ENCODE measurements around the gene BCAR3.
"Not testable (repeated sequence)": the region's sequence is repeated elsewhere in the genome, so short reads cannot be mapped to it uniquely, and the experiment has no call there.

Gene BCAR3

GRCh38 chr1:93651695-93652094 lies 29.9 kb downstream of the BCAR3 start:
- Histone ChIP-seq H3K9me3 (ENCODE audit: control insufficient read depth, insufficient read depth, low read depth, low read length) (no peaks in the 10 kb centered on the region), H3K4me3 (ENCODE audit: low read depth, low read length) (no peak overlapping the region), H3K36me3 (ENCODE audit: control insufficient read depth in 2 of 2, insufficient read depth in 1 of 2, low read length in 2 of 2) (peaks cover 0 to 4% of the 10 kb centered on the region in 2 experiments; a peak in 1 of 3 replicates), H3K27ac (ENCODE audit: extremely low read depth, low read depth, low read length) (no peak overlapping the region), H3K4me1 (ENCODE audit: control insufficient read depth, insufficient read depth, low read length) (no peaks in the 10 kb centered on the region)
- TF ChIP-seq RBAK (tag by site-specific recombination; IDR thresholded peaks at IDR 0.05), result no peak
- TF ChIP-seq PRDM1 (tag by site-specific recombination; IDR thresholded peaks at IDR 0.05), result no peak
- no peak for TF ChIP-seq MYNN (tag by site-specific recombination; IDR thresholded peaks at IDR 0.05; ENCODE audit: borderline replicate concordance)
- no peak for TF ChIP-seq ZNF266 (tag by site-specific recombination; IDR thresholded peaks at IDR 0.05; ENCODE audit: low read depth)
- no peak for TF ChIP-seq ZNF530 (tag by site-specific recombination; IDR thresholded peaks at IDR 0.05; ENCODE audit: low read depth)
- ChIA-PET CTCF (no interaction called here), POLR2A (no interaction called here)

GRCh38 chr1:93650159-93650558 lies 31.5 kb downstream of the BCAR3 start:
- H3K4me3 ChIP-seq (ENCODE audit: low read depth, low read length); CTCF ChIA-PET; POLR2A ChIA-PET; H3K36me3 ChIP-seq (ENCODE audit: control insufficient read depth in 2 of 2, insufficient read depth in 1 of 2, low read length in 2 of 2); H3K4me1 ChIP-seq (ENCODE audit: control insufficient read depth, insufficient read depth, low read length); H3K27ac ChIP-seq (ENCODE audit: extremely low read depth, low read depth, low read length); H3K9me3 ChIP-seq (ENCODE audit: control insufficient read depth, insufficient read depth, low read depth, low read length): not testable (repeated sequence)

GRCh38 chr1:93649231-93649630 lies 32.4 kb downstream of the BCAR3 start:
- H3K4me1 ChIP-seq (ENCODE audit: control insufficient read depth, insufficient read depth, low read length), result no peaks in the 10 kb centered on the region
- TF ChIP-seq ZNF280D (tag by site-specific recombination; IDR thresholded peaks at IDR 0.05), result no peak
- no peak for TF ChIP-seq ZNF704 (tag by site-specific recombination; IDR thresholded peaks at IDR 0.05)
- no peak for TF ChIP-seq ZNF112 (tag by site-specific recombination; IDR thresholded peaks at IDR 0.05)
- no peak for TF ChIP-seq PRDM6 (tag by site-specific recombination; IDR thresholded peaks at IDR 0.05)
- no peak for TF ChIP-seq ZNF266 (tag by site-specific recombination; IDR thresholded peaks at IDR 0.05; ENCODE audit: low read depth)
- no peak for TF ChIP-seq ZNF140 (tag by site-specific recombination; IDR thresholded peaks at IDR 0.05)
- no peak for TF ChIP-seq ZNF350 (tag by site-specific recombination; IDR thresholded peaks at IDR 0.05)
- TF ChIP-seq ZBTB6 (tag by site-specific recombination; IDR thresholded peaks at IDR 0.05), result no peak
- TF ChIP-seq ZNF23 (tag by site-specific recombination; IDR thresholded peaks at IDR 0.05; ENCODE audit: borderline replicate concordance), result no peak
- TF ChIP-seq KLF7 (tag by site-specific recombination; IDR thresholded peaks at IDR 0.05; ENCODE audit: borderline replicate concordance), result no peak
- TF ChIP-seq ZNF701 (tag by site-specific recombination; IDR thresholded peaks at IDR 0.05), result no peak
- no peak for TF ChIP-seq WT1 (tag by site-specific recombination; IDR thresholded peaks at IDR 0.05)
- TF ChIP-seq ZNF629 (tag by site-specific recombination; IDR thresholded peaks at IDR 0.05), result no peak
- H3K27ac ChIP-seq (ENCODE audit: extremely low read depth, low read depth, low read length), result no peak overlapping the region
- no peaks in the 10 kb centered on the region for H3K9me3 ChIP-seq (ENCODE audit: control insufficient read depth, insufficient read depth, low read depth, low read length)
- peaks cover 0 to 4% of the 10 kb centered on the region in 2 experiments; a peak in 2 of 3 replicates for H3K36me3 ChIP-seq (ENCODE audit: control insufficient read depth in 2 of 2, insufficient read depth in 1 of 2, low read length in 2 of 2)
- CTCF ChIA-PET, result interaction anchor here (1.9 kb wide), 1 partner anchor 164 kb away, joined by 10 read pairs; no protein-coding TSS in a partner anchor
- H3K4me3 ChIP-seq (ENCODE audit: low read depth, low read length), result no peak overlapping the region
- POLR2A ChIA-PET, result no interaction called here
